T-helper 2 cell treated with Interferon-gamma antibody and Interleukin-4, amounts not matched to agents 5 μg/mL and 100 μg/mL, for 36 hours (primary cell): Measurements from ENCODE around the gene DHX8.
"Not testable (repeated sequence)": the region's sequence is repeated elsewhere in the genome, so short reads cannot be mapped to it uniquely, and the experiment has no call there.

ENCODE experiments used
- DNase-seq: peaks from one replicate; pipeline ENCODE4 v3.0.0; 2021; ENCODE audit warnings: low spot score
- H3K27ac Mint-ChIP-seq: one replicate; pipeline ENCODE4 v1.8.0; 2021; ENCODE audit warnings: mild to moderate bottlenecking, mixed read lengths
- H3K27me3 Mint-ChIP-seq: one replicate; pipeline ENCODE4 v1.8.0; 2021; ENCODE audit warnings: low read depth, mixed read lengths
- H3K36me3 Mint-ChIP-seq: one replicate; pipeline ENCODE4 v1.8.0; 2021; ENCODE audit warnings: low read depth, mixed read lengths
- H3K4me1 Mint-ChIP-seq: one replicate; pipeline ENCODE4 v1.8.0; 2021; ENCODE audit warnings: low read depth, mixed read lengths
- H3K4me3 Mint-ChIP-seq: one replicate; pipeline ENCODE4 v1.8.0; 2022; ENCODE audit warnings: mild to moderate bottlenecking, moderate library complexity, mixed read lengths
- H3K9me3 Mint-ChIP-seq: one replicate; pipeline ENCODE4 v1.8.0; 2021; ENCODE audit warnings: mixed read lengths

Gene DHX8

DNA sequence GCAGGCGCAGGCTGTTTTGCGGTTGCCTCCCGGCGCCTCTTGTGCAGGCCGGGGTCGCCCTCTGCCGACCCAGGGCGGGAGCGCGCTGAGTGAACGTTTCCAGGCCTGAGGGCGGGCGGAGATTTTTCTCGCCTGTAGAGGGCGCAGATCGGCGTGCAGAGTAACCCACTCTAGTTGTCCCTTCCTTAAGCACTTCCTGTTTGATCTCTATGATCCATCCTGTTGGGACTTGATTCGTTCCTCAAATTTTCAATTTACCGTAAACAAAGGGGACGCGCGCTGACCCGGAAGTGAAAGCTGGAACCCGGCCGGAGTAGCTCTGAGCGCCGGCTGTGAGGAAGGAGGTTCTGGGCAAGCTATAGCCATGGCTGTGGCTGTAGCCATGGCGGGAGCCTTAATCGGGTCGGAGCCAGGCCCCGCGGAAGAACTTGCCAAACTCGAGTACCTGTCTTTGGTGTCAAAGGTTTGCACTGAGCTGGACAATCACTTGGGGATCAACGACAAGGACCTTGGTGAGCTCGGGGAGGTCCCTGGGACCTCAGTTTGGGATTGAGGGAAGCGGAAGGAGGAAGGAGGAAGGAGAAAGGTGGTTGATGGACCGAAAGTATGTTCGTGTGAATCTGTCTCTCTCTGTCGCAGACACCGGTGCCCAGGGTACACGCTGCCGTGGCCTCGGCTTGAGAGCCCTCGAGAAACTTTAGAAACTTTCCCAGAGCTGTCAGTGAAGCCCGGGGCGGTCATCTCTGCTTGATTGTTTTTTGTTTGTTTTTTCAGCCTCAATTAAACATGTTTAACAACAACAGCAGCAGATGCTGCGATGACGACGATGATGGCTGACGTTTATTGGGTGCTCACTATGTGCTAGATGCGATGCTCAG, at the start of gene DHX8:
TSS of gene DHX8 (plus strand) at position 302 of the 878 bp plus-strand sequence. CDS start at position 365, 63 bp downstream.
- peak; percentile 98 for DNase-seq
- peak within 1 kb of the TSS; percentile 100 for H3K4me3 Mint-ChIP-seq
- no peaks in the 10 kb centered on the region for H3K9me3 Mint-ChIP-seq
- H3K27ac Mint-ChIP-seq = peak within 1 kb of the TSS; percentile 98
- H3K4me1 Mint-ChIP-seq = peaks cover 24% of the 10 kb centered on the region
- H3K27me3 Mint-ChIP-seq = no peaks in the 10 kb centered on the region
- H3K36me3 Mint-ChIP-seq = peaks cover 5% of the 10 kb centered on the region

DNA sequence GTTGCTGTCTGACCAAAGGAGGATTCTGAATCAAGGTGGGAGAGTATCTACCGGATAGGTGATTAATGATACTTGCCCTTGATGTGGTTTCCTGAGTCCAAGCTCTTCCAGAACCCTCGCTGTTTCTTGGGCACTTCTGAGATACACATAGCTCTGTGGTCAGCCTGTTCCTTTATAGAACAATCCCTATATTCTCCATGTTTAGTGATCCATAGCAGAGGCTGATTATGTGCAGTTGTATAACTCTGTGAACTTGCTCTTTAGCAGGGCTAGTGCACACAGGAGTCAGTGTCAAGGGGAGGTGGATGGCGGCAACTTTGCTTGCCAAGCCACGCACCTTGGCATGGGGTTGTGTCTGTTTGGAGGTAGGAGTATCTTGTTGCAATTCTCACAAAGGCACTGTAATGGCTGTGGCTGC, 48.9 kb upstream of the DHX8 start:
- no peak for DNase-seq
- Mint-ChIP-seq H3K27ac (no peak overlapping the region), H3K36me3 (no peaks in the 10 kb centered on the region), H3K9me3 (no peaks in the 10 kb centered on the region), H3K27me3 (peaks cover 22% of the 10 kb centered on the region), H3K4me1 (no peaks in the 10 kb centered on the region), H3K4me3 (no peak overlapping the region)

DNA sequence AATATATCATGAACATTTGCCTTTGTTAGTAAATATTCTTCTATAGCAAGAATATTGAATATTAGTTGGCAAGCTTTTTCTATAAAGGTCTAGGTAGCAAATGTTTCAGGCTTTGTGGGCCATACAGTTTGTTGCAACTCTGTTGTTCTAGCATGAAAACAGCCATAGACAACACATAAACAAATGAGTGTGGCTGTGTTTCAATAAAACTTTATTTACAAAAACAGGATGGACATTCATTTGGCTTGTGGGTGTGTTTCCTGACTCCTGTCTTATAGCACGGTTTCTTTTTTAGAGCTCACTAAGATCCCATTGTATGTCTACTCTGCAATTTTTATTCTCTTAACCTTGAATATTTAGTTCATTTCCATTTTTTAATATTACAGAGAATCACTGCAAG, 46.0 kb upstream of the DHX8 start:
- H3K9me3 Mint-ChIP-seq = no peaks in the 10 kb centered on the region
- H3K36me3 Mint-ChIP-seq = no peaks in the 10 kb centered on the region
- no peak overlapping the region for H3K4me3 Mint-ChIP-seq
- DNase-seq = no peak
- H3K27ac Mint-ChIP-seq = no peak overlapping the region
- no peaks in the 10 kb centered on the region for H3K4me1 Mint-ChIP-seq
- H3K27me3 Mint-ChIP-seq = peaks cover 10% of the 10 kb centered on the region

DNA sequence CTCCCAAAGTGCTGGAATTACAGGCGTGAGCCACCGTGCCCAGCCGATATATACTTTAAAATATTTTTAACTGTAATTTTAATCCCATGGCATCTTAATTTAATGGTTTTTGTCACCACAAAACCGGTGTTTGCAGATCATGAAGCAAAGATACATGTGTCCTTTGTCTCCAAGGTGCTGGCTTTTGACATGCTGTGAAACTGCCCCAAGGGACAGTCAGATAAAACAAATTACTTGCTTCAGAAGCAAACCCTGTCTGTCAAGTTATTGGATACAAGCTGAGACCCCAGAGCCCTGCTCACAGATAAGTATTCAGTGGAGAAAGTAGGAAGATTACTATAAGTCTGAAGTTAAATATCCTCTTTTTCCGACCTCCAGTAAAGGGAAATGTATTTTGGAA, 45.1 kb upstream of the DHX8 start:
- H3K4me1 Mint-ChIP-seq = no peaks in the 10 kb centered on the region
- no peak for DNase-seq
- no peaks in the 10 kb centered on the region for H3K36me3 Mint-ChIP-seq
- H3K9me3 Mint-ChIP-seq = no peaks in the 10 kb centered on the region
- peaks cover 10% of the 10 kb centered on the region for H3K27me3 Mint-ChIP-seq
- H3K27ac Mint-ChIP-seq = no peak overlapping the region
- H3K4me3 Mint-ChIP-seq = no peak overlapping the region

DNA sequence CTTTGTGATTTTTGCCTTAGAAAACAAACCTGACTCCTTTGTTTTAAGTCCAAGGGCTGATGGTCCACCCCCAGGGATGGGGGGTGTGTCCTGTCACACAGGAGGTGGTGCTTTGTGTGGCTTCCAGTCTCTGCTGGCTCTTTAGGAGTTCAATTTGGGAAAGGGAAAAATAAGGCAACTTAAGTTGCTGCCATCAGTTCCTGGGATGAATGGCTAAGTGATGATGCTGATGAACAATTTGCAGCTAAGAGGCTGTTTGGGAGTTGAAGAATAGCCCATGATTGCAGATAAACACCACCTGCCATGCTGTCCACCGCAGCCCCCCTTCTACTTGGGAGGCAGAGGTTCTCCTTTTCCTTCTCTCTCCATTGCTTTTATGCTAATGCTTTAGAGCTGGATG, 44.7 kb upstream of the DHX8 start:
- H3K27ac Mint-ChIP-seq = no peak overlapping the region

DNA sequence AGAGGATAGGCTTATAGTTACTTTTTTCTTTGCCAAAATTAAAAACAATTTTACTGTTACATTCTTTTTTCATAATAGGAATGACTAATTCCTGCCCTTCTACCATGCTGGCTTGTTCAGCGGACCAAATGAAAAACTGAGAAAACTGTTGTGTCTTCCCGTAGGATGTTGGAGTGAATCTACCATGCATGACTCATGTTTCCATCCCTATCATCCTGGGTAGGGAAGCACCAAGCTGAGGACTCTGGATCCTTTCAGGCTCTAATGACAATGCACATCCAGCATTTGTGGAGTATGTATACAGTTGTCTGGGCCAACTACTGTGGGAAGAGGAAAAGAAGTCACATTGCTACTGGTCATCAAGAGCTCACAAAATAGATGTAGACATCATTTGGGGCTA, 41.1 kb upstream of the DHX8 start:
- no peak overlapping the region for H3K4me3 Mint-ChIP-seq
- peaks cover 3% of the 10 kb centered on the region for H3K27me3 Mint-ChIP-seq
- H3K27ac Mint-ChIP-seq = no peak overlapping the region
- no peak for DNase-seq
- no peaks in the 10 kb centered on the region for H3K9me3 Mint-ChIP-seq
- H3K4me1 Mint-ChIP-seq = no peaks in the 10 kb centered on the region
- H3K36me3 Mint-ChIP-seq = no peaks in the 10 kb centered on the region

More for the DNA sequence above, 44.7 kb upstream of the DHX8 start:
- no peak for DNase-seq
- peaks cover 10% of the 10 kb centered on the region for H3K27me3 Mint-ChIP-seq
- no peak overlapping the region for H3K4me3 Mint-ChIP-seq
- no peaks in the 10 kb centered on the region for H3K9me3 Mint-ChIP-seq
- H3K36me3 Mint-ChIP-seq = no peaks in the 10 kb centered on the region
- no peaks in the 10 kb centered on the region for H3K4me1 Mint-ChIP-seq

DNA sequence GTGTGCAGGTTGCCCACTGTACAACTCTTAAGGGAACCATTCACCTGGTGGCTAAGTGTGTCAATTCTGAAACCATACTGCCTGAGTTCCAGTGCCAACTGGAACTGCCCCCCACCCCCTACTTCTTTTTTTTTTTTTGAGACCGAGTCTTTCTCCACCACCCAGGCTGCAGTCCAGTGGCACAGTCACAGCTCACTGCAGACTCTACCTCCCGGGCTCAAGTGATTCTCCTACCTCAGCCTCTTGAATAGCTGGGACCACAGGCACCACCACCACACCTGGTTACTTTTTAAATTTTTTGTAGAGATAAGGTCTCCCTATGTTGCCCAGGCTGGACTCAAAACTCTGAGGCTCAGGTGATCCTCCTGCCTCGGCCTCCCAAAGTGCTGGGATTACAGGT, 40.4 kb upstream of the DHX8 start:
- no peak overlapping the region for H3K4me3 Mint-ChIP-seq
- no peak for DNase-seq
- H3K27ac Mint-ChIP-seq = no peak overlapping the region
- no peaks in the 10 kb centered on the region for H3K4me1 Mint-ChIP-seq
- H3K27me3 Mint-ChIP-seq = peaks cover 3% of the 10 kb centered on the region
- no peaks in the 10 kb centered on the region for H3K9me3 Mint-ChIP-seq
- H3K36me3 Mint-ChIP-seq = no peaks in the 10 kb centered on the region

DNA sequence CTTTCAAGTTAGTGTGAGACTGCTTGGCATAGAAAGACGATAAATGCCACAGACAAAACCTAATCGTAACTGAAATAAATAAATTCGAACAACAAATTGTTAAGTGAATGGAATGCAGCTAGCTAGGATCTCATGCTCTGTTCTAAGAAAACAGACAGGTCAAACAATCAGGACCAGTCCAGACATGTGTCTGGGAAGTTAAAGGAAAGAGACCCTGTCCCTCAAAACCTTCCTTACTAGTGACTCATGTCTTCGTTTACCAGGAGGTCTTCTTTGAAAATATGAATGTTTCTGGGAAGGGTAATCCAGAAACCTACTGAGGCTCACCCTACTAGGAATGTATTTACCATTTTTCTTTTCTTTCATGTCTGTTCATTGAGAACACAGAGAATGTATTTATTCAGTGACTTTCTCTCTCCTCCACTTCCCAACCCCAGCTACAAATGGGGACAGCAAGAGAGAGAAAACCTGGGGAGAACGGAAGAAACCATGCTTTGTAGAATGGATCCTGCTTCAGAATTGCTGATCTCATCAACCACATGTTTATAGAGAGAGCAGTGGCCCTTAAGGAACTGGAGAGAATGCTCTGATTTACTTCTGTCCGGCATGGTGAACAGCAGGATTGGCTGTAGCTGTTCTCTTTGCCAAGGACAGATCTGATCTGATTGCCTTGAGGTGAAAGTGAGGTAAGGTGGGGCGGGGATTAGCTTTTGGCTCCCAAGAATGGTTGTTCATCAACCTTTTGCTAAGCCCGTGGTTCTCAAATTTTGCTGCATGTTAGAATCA, 39.4 kb upstream of the DHX8 start:
- H3K4me3 Mint-ChIP-seq = no peak overlapping the region
- peaks cover 4% of the 10 kb centered on the region for H3K27me3 Mint-ChIP-seq
- no peaks in the 10 kb centered on the region for H3K9me3 Mint-ChIP-seq
- no peaks in the 10 kb centered on the region for H3K36me3 Mint-ChIP-seq
- DNase-seq = no peak
- H3K27ac Mint-ChIP-seq = no peak overlapping the region
- no peaks in the 10 kb centered on the region for H3K4me1 Mint-ChIP-seq

DNA sequence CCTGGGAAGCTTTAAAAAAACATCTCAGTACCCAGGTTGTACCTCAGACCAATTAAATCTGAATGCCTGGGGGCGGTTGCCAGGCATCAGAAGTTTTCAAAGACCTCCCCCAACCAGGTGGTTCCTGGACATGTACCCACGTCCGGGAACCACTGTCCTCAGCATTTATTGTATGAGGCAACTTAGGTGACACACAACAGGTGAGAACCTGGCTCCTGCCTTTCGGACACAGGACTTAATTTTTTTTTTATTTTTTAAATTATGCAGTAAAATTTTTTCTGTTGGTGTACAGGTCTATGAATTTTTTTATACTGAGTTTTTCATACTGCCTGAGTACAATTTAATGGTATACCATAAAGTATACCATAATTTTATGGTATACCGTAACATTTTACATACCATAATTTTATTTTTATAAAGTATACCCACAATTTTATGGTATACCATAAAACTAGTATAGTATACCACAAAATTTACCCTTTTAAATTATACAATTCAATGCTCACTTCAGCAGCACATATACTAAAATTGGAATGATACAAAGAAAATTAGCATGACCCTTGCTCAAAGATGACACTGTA, 38.7 kb upstream of the DHX8 start:
- Mint-ChIP-seq H3K27me3 (peaks cover 6% of the 10 kb centered on the region), H3K27ac (no peak overlapping the region), H3K36me3 (no peaks in the 10 kb centered on the region), H3K4me1 (no peaks in the 10 kb centered on the region), H3K9me3 (no peaks in the 10 kb centered on the region), H3K4me3 (no peak overlapping the region)
- no peak for DNase-seq

DNA sequence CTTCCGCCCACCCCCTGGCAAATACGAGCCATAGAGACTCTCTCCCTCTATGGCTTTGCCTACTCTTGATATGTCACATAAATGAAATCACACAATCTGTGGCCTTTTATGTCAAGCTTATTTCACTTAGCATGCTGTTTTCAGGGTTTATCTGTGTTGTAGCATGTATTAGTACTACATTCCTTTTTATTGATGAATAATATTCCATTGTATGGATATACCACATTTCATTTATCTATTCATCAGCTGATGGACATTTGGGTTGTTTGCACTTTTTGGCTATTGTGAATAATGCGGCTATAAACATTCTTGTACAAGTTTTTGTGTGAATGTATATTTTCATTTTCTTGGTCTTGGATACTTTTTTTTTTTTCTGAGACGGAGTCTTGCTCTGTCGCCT, 37.0 kb upstream of the DHX8 start:
- no peak for DNase-seq
- H3K4me3 Mint-ChIP-seq = no peak overlapping the region
- no peaks in the 10 kb centered on the region for H3K4me1 Mint-ChIP-seq
- no peak overlapping the region for H3K27ac Mint-ChIP-seq
- no peaks in the 10 kb centered on the region for H3K9me3 Mint-ChIP-seq
- H3K27me3 Mint-ChIP-seq = peaks cover 6% of the 10 kb centered on the region
- H3K36me3 Mint-ChIP-seq = no peaks in the 10 kb centered on the region

DNA sequence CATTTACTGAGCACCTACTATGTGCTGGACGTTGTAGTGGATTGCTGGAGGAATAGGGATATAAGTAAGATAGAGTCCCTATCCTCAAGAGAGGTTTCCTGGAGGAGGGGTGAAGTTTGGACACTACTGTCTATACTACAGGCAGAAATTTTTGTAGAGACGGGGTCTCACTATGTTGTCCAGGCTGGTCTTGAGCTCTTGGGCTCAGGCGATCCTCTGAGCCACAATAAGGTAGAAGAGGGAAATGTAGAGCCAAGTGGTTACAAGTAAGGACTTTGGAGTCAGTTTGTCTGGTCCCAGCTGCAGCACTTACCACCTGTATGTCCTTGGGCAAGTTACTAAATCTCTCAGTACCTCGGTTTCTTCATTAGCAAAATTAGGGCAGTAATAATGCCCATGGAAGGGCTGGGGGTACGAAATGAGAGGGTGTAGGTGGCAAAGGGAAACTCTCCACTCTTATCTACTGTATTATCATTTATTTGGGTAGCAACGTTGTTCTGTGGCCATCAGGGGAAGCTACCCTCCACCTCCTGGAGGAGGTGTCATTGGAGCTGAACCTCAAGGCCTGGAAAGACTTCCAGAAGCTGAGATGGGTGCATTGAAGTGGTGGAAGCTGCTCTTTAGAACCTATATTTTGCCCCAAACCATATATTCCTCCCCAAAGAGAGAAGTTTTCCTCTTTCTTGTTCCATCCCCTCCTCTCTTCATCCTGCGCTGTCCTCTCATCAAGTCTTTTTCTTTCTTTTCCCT, 34.9 kb upstream of the DHX8 start:
- no peak overlapping the region for H3K4me3 Mint-ChIP-seq
- peaks cover 6% of the 10 kb centered on the region for H3K27me3 Mint-ChIP-seq
- H3K4me1 Mint-ChIP-seq = no peaks in the 10 kb centered on the region
- no peaks in the 10 kb centered on the region for H3K36me3 Mint-ChIP-seq
- H3K9me3 Mint-ChIP-seq = no peaks in the 10 kb centered on the region
- no peak for DNase-seq
- H3K27ac Mint-ChIP-seq = no peak overlapping the region

DNA sequence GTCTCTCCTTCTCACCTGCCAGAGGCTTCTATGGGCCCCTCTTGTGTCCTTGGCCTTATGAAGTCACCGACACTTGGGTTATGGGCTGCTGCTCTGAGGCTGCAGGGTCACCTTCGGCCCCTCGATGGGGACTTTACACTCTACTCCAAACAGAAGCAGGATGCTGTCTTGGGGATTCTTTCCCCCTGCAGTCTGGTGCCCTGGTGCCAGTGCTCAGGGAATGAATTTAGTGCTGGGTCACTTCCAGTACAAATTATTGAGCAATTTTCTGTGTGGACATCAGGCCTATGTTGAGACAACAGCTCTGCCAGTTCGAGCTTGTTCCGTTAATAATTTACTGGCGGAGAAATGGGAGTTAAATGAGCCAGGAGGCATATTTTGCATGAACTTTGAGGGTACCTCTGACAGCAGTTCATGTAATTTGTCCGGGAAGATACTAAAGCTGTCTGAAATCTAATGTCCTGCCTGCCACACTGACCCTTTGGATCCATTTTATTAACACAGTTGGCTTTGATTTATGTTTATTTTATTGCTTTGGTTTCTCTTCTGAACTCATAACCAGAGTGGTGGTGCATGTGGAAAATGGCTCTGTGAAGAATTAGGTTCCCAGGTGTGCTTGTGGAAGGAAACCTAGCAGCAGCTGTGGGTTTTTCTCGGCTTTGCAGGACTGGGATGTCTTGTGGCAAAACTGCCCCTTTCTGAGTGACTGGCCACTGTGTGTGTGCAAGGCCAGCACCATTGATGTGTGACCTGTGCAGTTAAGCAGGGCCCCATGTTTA, 34.1 kb upstream of the DHX8 start:
- H3K27me3 Mint-ChIP-seq = peaks cover 4% of the 10 kb centered on the region

DNA sequence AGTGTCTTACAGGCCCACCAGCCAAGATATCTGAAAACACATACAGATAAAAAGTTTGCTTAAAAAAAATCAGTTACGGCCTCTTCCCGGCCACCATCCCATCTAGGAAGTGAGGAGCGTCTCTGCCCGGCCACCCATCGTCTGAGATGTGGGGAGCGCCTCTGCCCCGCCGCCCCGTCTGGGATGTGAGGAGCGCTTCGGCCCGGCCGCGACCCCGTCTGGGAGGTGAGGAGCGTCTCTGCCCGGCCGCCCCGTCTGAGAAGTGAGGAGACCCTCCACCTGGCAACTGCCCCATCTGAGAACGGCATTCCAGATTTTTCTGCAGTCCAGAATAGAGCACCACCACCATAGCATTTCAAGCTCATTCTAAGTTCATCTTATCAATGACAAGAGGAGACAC, 33.0 kb upstream of the DHX8 start:
- H3K9me3 Mint-ChIP-seq, DNase-seq, H3K27ac Mint-ChIP-seq, H3K27me3 Mint-ChIP-seq, H3K4me3 Mint-ChIP-seq, H3K36me3 Mint-ChIP-seq, H3K4me1 Mint-ChIP-seq: not testable (repeated sequence)

More for the DNA sequence above, 34.1 kb upstream of the DHX8 start:
- Mint-ChIP-seq H3K9me3 (no peaks in the 10 kb centered on the region), H3K27ac (no peak overlapping the region), H3K4me3 (no peak overlapping the region), H3K4me1 (no peaks in the 10 kb centered on the region), H3K36me3 (no peaks in the 10 kb centered on the region)
- DNase-seq = no peak
